ENCODE measurements around the gene ACTL6B.
"Not testable (repeated sequence)": the region's sequence is repeated elsewhere in the genome, so short reads cannot be mapped to it uniquely, and the experiment has no call there.

ACTL6B gene

DNA sequence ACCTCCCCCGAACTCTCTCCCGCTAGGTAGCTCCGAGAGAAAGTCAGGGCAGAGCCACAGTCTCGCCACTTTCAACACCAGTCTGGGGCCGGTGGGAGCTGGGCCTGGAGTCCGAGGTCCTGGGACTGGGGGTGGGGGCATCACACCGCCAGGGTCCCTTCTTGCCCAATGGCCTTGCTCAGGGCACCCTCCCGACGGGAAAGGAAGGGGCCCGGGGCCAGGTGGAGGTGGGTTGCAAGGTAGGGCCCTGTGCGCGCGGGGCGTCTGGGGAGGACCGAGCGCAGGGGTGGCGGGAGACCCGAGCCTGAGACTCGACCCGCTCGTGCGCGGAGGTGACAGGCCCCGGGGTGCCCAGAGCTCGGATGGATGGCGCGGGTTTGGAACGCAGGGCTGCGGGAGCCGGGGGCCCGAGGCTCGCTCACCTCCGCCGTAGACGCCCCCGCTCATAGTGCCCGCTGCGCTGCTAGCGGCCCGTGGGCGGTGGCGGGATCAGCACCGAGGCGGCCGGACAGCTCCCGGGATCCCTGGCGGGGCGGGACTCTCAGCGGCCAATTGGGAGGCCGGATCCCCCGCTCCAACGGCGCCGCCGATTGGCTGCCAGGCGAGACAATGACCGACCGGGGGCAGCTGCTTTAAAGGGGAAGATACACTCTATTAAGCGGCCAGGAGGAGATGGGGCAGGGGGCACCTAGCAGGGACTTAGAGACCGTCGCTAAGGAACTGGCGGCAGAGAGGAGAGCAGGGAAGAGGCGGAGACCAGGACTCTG, at the start of gene ACTL6B:
TSS of gene ACTL6B (minus strand) at position 541 of the 767 bp plus-strand sequence. CDS start at position 447, 94 bp downstream.
- DNase-seq: no peak

DNA sequence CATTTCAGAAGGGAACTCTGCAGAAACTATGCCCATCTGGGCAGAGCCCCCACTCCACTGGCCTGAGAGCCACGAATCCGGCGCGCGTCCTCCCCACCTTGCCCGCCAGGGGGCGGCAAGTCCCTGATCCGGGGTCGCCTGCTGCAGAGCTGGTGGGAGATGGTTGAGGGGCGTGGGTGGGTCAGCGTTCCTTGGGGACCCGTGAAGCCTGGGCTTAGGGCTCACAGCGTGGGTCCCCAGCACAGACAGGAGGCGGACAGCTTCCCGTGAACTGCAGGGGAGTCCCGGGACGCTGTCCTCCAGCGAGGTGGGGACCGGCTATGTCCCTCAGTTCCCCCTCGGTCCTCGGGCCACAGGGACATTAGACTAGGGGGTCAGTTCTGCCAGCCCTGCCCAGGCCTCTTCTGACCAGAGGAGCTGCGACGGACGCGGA, 49.1 kb upstream of the ACTL6B start:
- DNase-seq: peak; percentile 34 to 81

DNA sequence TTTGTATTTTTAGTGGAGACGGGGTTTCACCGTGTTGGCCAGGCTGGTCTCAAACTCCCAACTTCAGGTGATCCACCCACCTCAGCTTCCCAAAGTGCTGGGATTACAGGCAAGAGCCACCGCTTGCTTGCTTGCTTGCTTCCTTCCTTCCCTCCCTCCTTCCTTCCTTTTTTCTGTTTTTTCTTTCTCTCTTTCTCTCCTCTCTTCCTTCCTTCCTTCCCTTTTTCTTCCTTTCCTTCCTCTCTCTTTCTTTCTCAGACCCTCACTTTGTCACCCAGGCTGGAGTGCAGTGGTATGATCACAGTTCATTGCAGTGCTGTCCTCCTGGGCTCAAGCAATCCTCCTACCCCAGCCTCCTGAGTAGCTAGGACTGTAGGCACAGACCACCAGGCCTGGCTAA, 44.8 kb upstream of the ACTL6B start:
- not testable (repeated sequence) for DNase-seq

DNA sequence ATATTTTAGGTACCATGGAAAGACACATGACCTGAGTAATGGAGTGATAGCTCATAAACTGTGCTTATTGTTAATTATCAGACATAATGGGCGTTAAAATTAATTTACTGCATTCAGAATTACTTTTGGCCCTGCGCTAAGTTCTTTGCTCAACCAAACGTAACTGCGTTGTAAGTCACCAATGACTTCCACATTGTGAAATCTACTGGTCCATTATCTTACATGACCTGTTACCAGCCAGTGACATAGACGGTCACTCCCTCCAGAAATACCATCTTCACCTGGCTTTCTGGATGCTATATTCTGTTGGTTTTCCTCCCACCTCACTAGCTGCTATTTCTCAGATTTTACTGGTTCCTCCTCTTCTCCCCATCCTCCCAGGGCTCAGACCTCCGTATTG, 42.8 kb upstream of the ACTL6B start:
- no peak for DNase-seq

DNA sequence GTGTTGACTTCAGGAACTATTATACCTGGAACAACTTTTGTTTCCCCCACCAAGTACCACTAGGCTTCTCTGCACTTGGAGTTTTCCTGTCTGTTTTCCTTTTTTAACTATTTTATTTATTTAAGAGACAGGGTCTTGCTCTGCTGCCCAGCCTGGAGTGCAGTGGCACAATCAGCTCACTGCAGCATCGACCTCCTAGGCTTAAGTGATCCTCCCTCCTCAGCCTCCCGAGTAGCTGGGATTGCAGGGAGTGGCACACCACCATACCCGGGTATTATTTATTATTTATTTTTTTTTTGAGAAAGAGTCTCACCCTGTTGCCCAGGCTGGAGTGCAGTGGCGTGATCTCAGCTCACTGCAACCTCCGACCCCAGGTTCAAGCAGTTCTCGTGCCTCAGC, 39.9 kb upstream of the ACTL6B start:
- no peak for DNase-seq

DNA sequence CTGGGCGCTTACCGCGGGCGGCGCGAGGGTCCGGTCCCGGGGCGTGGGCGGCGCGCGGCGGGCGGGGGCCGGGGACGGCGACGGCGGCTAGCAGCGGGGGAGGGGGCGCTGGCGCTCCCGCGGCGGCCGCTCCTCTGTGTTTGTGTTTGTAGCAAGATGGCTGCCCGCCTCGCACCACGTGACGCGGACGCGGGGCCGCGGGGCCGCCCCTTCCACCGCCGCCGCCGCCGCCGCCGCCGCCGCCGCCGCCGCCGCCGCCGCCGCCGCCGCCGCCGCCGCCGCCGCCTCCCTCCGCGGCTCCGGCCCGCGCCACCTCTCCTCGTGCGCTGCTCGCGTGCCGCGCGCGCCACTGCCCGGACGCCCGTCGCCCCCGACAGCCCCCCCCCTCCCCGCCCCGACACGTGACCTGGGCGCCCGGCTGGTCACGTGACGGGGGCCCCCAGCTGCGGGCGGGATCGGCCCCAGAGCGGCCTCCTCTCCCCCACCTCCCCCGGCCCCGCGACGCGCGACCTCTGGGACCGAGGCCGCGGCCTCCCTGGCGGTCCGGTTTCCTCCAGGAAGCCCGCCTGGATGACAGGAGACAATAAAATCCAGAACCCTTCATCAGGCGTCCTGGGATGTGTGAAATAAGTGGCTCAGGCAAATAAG, 38.0 kb upstream of the ACTL6B start, which contains the start of gene GIGYF1:
TSS of gene GIGYF1 (minus strand) at position 153 of the 648 bp plus-strand sequence. CDS start 6,012 bp downstream, outside the sequence.
- peak in 1 of 2 donors; percentile 67 for DNase-seq

DNA sequence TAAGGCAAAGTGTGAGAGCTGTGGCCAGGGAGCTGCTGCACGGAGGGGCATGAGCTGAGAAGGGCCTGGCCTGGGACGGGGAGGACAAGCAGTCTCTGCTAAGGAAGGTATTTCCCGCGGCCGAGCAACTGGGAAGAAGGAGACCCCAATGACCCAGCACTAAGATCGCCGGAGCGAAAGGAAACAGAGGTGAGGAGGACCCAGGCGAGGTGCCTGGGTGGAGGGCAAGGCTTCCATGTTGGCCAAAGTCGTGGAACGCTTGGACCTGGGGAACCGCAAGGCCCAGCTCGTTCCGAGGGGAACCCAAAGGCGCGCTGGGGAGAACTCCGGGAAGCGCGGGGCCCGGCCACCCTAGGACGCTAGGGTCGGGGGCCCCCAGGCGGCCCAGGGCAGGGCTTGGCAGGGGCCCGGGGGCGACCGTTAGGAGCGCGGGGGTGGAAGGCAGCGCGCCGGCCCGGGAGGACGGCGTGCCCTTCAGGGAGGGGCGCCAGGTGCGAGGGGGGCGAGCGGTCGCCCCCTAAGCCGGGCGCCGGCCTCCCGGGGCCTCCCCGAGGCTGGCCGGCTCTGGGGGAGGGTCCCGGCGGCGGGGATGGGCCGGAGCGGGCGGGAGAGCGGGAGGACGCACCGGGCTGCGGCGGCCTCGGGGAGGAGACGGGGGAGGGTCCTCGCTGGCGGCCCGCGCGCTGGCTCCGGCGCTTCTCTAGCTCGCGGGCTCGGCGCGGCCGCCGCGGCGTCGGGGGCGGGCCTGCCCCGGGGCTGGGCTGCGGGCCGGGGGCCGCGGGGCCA, 37.3 kb upstream of the ACTL6B start:
- no peak for DNase-seq

DNA sequence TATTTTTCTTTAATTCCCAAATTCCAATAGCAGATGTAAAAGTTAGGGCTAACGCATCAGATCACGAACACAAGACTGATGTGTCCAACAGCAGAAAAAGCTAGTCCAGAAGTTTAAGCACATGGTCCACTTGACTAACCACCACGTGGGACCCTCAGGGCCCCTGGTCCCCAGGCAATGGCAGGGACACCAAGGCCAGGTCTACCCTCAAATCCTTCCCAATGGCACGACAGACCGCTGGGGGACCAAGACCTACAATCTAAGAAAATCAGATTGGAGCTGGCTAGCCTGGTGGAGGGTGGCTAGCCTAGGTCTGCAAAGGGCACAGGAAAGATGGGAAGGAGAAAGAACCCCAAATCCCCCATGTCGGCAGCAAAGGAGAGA, 36.3 kb upstream of the ACTL6B start:
- DNase-seq: no peak

DNA sequence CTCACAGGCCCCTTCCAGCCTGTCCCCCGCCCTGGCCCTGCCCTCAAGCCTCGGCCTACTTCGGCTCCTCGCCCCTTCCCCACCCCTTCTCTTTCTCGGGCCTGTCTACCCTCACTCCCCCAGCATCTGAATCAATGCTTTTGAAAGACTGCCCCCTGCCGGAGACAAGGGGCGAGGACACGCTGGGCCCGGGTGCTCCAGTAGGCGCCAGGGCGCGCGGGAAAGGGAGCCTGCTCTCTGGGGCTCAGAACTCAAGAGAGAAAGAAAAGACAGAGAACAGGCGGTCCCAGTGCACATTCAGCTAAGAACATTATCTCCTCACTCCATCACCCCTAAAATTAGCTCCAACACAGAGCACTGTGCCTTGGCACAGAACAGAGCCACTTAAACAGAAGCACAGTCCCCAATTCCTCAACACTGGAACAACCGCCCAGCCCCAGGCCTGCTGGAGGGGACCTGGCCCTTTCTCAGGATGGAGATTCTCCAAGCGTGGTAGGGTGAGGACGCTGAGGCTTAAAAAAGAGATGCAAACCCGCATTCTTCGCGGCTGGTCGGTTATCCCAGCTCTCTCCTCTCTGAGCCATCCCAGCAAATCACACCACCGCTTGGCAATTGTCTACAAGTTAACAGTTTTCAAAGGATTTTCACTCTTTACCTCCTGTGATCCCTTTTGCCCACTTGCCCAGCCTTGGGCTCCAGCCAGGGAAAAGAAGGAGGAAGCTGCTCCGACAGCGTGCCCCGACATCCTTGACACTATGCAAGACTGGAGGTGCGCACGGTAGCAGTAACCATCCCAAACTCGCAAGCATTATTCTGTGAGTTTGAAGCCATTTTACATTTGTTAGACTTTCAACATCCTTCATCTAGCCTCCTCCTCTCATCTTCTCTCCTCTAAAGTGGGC, 35.7 kb upstream of the ACTL6B start:
- peak; percentile 28 to 68 for DNase-seq

DNA sequence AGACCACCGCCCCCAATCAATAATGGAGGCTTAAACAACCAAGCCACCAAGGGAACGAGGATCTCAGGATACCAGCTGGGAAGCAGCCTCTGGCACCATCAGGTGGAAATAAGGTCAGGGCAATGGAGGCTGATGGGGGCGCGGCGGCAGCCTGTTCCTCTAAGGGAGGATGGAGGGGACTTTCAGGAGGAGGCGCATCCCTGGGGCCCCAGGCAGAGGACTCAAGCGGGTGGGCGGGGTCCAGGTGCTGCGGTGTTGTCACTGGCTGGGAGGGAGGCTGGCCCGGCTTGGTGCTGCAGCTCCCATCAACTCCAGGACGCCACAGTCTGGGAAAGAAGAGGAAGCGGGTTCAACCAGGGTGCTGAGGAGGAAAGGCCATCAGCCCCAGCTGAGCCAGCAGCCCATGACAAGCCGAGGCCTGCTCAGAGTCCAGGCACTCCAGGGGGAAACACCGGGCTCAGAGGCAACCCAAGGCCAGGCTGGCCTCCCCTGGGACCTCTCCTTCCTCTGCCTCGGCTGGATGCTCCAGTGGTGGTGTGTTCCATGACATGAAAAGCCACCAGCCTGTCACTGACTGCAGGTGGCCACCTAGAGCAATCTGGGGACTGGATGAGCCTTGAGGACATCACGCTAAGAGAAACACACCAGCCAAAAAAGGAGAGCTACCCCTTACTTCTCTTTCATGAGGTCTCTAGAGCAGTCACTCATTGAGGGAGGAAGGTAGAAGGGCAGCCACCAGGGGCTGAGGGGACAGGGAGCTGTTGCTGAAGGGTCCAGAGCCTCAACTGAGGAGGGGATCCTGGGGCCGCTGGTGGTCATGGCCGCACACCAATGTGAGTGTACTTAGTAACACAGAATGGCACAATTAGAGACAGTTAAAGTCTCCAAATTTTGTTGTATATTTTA, 33.2 kb upstream of the ACTL6B start:
- no peak for DNase-seq

DNA sequence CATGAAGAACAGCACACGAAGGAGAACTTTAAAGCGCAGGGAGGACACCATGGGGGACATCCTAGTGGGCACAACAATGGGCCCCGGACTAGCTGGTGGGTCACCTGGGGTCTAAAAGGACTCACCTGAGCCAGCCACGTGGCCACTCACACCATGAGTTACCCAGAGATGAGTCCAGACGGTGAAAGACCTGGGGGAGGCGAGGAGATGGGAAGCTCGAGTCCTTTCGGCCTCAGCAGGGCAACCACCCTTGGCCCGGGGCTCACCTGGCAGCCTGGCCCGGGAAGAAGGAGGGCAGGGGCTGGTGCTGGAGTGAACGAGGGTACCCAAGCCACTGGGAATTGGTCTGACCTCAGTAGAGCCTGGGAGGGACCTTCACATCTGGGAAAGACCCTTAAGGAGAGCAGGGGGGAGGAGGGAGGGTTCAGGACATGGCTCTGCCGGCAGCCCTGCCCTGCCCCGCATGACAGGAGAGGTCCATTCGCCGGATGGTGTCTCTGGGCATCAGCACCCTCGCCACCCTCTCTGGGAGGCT, 32.1 kb upstream of the ACTL6B start:
- DNase-seq: no peak

DNA sequence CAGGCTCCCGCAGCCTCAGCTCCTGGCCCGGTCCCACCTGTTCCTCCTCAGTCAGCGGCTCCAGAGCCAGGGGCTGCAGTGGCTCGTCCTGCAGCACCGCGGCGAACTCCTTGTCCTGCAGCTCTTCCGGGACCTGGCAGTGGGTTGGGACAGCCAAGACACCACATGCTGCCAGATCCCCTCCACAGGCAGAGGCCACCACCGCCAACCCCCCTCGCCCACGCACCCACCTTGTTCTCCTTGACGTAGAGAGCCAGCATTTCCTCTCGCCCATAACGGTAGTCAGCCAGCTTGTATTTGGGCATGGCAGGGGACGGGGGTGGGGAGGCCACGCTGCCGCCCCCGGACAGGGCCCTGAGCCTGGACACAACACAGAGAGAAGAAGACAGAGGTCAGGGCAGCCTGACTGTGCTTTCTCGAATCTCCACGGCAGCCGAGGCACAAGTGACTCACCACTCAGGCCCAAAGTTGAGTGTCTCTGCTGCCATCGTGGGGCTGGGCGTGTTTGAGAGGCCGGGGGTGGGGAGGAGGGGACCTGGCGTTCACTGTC, 31.6 kb upstream of the ACTL6B start:
- no peak for DNase-seq

DNA sequence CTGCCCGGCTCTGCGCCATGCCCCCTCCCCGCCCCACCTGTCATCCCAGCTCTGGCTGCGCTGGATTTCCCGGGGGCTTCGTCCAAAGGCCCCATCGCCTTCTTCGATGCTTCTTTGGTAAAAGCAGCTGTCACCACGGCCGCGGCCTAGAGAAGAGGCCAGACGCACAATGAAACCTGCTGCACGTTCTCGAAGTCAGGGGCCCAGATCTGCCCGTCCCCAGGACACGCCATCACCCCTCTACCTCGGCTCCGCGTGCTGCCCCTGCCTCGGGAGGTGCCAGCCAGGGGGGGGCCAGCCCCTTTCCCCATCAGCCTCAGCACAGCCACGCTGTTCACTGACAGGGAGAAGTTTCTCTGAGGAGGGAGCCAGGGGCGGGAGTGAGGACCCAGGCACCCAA, 31.0 kb upstream of the ACTL6B start:
- DNase-seq: no peak

DNA sequence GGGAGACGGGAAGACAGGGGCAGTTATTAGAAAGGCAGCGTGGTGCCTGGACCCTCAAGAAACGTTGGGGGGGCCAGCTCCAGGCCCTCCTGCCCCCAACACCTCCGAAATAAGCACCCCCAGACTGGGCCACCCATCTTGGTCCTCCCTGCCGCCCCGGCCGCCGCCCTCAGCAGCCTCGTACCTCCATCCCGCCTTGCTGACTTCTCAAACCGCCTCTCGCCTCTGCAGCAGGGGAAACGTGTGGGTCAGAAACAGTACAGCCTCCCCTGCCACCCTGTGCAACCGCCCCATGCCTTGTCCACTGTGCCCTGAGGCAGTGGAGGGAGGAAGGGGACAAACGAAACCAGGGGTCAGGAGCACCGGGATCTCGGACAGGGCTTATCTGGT, 30.6 kb upstream of the ACTL6B start:
- DNase-seq: no peak

DNA sequence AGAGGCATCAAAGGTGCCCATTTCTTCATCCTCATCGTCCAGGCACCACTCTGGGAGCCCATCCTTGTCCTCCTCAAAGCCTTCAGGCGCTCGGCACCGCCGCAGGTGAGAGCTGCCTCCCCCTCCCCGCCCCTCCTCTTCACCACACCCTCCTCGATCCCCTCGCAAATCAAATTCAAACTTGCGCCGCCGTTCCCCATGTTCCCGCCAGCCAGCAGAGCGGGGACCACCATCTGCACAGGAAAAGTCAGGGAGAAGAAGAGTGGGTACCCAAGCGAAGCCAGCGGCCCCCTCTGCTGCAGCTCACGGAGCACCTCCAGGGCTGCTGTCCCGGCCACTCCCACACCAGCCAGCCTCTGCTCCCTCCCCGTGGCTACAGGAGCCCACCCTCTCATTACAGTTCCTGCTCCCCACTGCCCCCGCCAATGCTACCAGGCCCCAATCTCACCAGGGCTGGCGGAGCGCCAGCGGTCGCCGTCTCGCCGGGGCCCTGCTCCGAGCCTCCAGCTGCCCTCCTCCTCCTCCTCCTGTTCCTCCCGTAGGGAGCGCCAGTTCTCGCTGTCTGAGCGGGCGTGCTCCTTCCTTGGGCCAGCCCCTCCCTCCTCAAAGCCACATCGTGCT, 30.1 kb upstream of the ACTL6B start:
- no peak for DNase-seq

DNA sequence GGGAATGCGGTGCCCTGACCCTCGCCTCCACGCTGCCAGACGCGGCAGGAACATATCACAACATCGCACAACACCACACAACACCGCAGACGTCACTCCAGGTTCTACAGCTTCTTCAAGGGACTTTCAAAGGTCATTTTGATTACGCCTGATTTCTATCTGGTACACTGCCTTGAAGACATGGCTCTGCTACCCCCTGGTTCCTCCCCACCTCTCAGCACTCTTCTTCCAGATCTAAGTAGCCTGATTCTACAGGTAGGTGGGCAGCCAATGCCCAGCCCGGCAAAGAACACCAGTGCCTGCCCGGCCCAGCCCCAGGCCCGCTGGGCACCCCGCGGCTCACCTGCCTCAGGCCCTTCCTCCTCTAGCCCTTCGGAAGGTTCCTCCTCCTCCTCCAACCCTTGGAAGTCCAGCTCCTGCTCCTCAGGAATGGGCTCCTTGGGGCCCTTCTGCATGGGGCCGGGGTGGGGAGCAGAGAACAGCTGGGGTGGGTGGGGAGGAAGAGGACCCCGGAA, 29.4 kb upstream of the ACTL6B start:
- no peak for DNase-seq

DNA sequence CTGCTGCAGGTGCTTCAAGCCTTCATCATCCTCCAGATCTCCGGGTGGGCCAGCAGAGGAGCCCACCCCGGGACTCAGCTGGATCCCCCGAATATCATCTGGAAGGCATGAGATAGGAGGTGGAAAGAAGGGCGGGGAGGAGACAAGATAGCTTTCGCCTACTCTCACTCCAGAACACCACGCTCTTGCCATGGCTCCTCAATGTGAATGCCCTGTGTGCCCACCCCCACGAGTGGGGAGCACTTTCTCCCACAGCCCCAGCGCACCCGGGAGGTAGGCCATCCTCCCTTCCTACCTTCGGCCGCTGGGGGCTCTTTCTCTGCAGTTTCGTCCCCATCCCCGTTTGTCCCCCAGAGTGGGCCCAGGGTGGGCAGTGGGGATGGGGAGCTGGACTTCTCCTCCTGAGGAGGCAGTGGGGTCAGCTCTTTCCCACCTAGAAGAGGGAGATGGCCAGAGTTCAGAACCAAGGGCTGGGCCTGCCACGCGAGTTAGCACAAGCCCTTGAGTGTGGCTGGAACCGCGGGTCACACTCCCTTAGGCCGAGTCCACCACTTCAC, 28.9 kb upstream of the ACTL6B start:
- no peak for DNase-seq

DNA sequence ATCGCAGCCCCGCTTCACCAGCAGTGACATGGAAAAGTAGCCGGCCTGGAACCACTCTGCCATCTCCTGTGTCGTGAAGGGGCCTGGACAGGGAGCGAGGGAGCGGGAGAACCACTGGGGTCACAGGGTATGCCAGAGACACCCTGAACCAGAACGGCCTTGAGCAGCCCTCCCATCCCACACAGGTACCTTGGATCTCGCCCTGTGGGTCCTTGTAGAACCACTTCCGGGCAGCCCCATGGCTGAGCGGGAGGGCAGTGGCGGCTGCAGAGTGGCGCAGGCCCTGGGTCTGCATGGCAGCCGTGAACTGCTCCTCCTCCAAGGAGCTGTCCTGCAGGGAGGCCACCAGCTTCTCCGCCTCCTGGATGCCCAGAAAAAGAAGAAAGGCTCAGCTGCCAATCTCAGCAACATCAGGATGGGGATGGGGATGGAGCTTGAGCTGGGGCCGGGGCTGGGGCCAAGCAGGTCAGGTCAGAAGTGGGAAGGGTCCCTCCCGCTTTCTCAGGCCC, 28.3 kb upstream of the ACTL6B start:
- no peak for DNase-seq
